Epithelial cell of esophagus (primary cell): ENCODE results near the gene STARD7.

Experiments used
- DNase-seq: peaks from one replicate; pipeline ENCODE4 v3.0.0; 2010; ENCODE audit warnings: low read depth
- H3K4me3 ChIP-seq: 2 replicates; pipeline ENCODE4 v1.5.1; 2011; ENCODE audit warnings: mild to moderate bottlenecking, low read length, control low read depth
- CTCF ChIP-seq: IDR thresholded peaks from 2 replicates; pipeline ENCODE4 v1.5.1; 2011; ENCODE audit warnings: low read depth, mild to moderate bottlenecking, low read length, control low read depth, inconsistent platforms; ENCODE audit not compliant: insufficient read depth; ENCODE audit errors: missing control alignments

The STARD7 gene

DNA sequence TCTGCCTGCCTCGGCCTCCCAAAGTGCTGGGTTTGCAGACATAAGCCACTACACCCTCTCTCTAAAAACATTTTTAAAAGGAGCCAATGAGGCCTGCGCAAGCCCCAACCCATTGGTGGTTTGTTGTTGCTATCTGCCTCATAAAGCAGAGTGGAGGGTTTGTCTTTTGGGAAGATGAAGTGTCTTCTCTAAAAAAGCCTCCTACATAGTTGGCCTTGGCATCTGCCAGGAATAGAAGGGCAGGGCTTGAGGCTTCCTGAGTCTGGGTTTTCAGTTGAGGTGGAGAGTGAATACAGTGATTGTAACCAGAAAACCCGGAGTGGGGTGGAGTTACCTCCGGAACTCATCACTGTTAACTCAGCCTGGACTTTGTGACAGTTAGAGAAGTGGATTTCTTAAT lies 5.9 kb upstream of the STARD7 start:
- H3K4me3 ChIP-seq = no peak overlapping the region
- TF ChIP-seq CTCF = no peak
- DNase-seq = no peak

- TF ChIP-seq CTCF = no peak
- no peak overlapping the region for H3K4me3 ChIP-seq
- no peak for DNase-seq
These were observed 4.8 kb upstream of the STARD7 start for GRCh38 chr2:96213379-96213778.

DNA sequence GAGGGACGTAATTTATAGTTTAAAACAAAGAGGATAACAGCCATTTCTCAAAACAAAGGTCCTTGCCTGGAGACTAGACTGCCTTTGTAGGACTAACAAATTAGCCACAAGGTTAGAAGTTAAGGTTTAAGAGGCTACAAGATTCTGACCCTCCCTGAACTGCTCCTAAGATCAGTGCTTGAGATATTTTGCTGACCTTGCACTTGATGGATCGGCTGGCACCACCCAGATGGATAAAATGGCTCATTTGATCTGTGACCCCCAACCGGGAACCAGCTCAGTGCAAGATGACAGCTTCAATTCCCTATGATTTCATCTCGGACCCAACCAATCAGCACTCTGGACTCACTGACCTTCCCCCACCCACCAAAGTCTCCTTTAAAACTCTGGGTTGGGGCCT lies 3.7 kb upstream of the STARD7 start:
- TF ChIP-seq CTCF = no peak
- no peak overlapping the region for H3K4me3 ChIP-seq

DNA sequence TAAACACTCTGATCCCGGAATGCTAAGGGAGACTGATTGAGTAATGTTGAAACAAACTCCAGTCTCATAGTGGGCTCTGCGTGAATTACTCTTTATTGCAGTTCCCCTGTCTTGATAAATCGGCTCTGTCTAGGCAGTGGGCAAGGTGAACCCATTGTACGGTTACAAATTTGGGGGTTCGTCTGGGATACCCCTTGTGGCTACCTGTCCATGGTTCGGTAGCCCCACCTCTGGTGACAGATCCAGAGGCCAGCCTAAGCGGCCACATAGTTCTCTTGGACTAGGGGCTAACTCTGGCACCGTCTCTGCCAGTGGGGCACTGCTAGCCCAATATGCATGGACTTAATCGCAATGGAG lies 1.1 kb upstream of the STARD7 start:
- TF ChIP-seq CTCF = no peak
- H3K4me3 ChIP-seq = peak overlapping the region; percentile 89

More for the DNA sequence above, 3.7 kb upstream of the STARD7 start:
- DNase-seq = no peak

DNA sequence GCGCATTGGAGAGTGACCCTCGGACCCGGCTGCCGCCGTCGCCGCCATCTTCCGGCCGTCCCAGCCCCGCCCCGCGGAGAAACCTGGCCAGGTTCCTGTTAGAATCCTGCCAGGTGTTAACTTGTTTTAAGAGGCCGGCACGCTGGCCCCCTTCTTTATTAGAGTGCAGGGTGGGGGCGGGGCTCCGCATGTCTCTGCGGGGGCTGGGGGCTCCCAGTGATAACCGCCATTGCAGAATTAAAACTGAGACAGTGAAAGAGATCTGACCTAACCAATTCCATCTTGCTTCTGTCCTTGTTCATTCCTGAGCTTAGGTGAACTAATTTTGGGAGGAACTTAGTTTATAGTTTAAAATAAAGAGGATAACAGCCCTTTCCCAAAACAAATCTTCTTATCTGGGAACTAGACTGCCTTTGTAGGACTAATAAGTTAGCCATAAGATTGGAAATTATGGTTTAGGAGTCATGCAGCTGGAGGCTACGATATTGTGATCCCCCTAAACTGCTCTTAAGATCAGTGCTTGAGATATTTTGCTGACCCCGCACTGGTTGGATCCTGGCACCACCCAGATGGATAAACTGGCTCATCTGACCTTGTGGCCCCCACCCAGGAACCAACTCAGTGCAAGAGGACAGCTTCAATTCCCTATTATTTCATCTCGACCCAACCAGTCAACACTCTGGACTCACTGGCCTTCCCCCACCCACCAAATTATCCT lies 543 bp upstream of the STARD7 start:
- TF ChIP-seq CTCF = no peak
- H3K4me3 ChIP-seq = peak overlapping the region; percentile 89
- no peak for DNase-seq

More for the DNA sequence above, 1.1 kb upstream of the STARD7 start:
- no peak for DNase-seq

- H3K4me3 ChIP-seq = peak overlapping the region; percentile 89
- no peak for TF ChIP-seq CTCF
- DNase-seq = no peak
These were observed 869 bp downstream of the STARD7 start for GRCh38 chr2:96207774-96208142.

DNA sequence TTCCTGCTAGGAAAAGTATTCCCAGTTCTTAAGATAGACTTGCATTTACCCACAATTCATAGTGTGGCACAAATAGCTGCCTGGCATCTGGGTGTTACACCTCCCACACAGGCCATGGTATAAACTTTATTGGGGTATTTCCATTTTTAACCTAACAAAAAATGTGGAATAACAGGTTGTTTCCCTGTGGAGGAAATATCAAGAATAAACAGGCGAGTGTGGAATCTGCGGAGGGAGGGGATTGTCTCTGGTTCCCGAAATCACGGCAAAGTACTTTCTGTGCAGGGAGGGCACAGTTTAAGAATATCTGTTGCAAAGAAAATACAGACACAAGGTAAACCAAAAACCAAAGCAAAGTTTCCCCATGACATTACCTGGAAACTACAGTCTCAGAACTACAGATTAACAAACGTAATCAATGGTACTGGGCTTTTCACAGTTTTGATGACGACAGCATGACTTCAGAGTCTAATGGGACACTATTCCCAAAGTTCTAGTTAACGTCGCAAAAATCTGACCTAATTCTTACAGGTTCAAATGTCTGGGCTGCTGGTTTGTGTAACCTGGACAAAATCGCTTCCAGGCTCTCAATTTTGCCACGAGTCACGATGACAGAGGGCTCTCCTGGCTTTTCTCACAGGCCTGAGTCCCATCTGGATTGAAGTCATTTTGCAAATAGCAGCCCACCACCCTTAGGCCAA lies 1.4 kb downstream of the STARD7 start:
- peak overlapping the region; percentile 89 for H3K4me3 ChIP-seq
- peak; percentile 29 for DNase-seq
- no peak for TF ChIP-seq CTCF
